Endothelial cell of umbilical vein (primary cell): ENCODE measurements around the gene TMCC2. TPM values are rescaled to one million over a fixed set of nuclear protein-coding genes. Genes with fewer than 3 reads are reported as not detected.

Source experiments
- BruUV-seq: library from RNA; stranded (reverse); fragments of 400-500 nt; replicated peaks from 2 replicates; lab custom pipeline; 2021; lab: Mats Ljungman, UMichigan
- CTCF ChIA-PET: fragments of 300-600, 350-600 bp; sonication (Branson Sonifier 250); formaldehyde crosslinking; loops from one replicate; lab custom pipeline; 2021; ENCODE audit warnings: antibody characterized with exemption, inconsistent platforms; lab: Charles Lee
- POLR2A ChIA-PET: fragments of 300-600, 350-600 bp; sonication (Branson Sonifier 250); formaldehyde crosslinking; loops from one replicate; lab custom pipeline; 2021; ENCODE audit warnings: antibody characterized with exemption, inconsistent platforms; lab: Charles Lee
- DNase-seq: peaks from one replicate; pipeline ENCODE4 v3.0.0-alpha.2; 2011; ENCODE audit warnings: low read depth, low spot score
- FAIRE-seq: peaks from 2 replicates; lab custom pipeline; 2011; peaks lifted over from hg19 to GRCh38; lab: Jason Lieb, UNC
- H2AFZ ChIP-seq: 2 replicates; pipeline ENCODE4 v1.6.0; 2012; ENCODE audit warnings: low read depth, low read length, control low read depth, inconsistent platforms
- H3K27ac ChIP-seq: 2 replicates; pipeline ENCODE4 v1.5.1; 2011; ENCODE audit warnings: low read depth, mild to moderate bottlenecking, control low read depth, low read length, moderate library complexity; ENCODE audit not compliant: insufficient read depth
- H3K27me3 ChIP-seq, 2 experiments: 2 replicates each; pipeline versions ENCODE4 v1.6.0 to v1.6.1; 2011; ENCODE audit warnings: low read length in 2 of 2, mixed read lengths in 1 of 2; ENCODE audit not compliant: control insufficient read depth in 2 of 2, insufficient read depth in 2 of 2
- H3K36me3 ChIP-seq, 2 experiments: 2 replicates in 1 of 2; 3 replicates in 1 of 2; pipeline ENCODE4 v1.5.1; 2011; ENCODE audit warnings: low read length in 2 of 2, mild to moderate bottlenecking in 1 of 2, moderate library complexity in 1 of 2; ENCODE audit not compliant: control insufficient read depth in 2 of 2, insufficient read depth in 2 of 2; ENCODE audit errors: extremely low read depth in 1 of 2
- H3K4me1 ChIP-seq: 3 replicates; pipeline ENCODE4 v1.5.1; 2011; ENCODE audit warnings: mild to moderate bottlenecking, low read length; ENCODE audit not compliant: control insufficient read depth, insufficient read depth; ENCODE audit errors: extremely low read depth
- H3K4me2 ChIP-seq: 2 replicates; pipeline ENCODE4 v1.6.1; 2011; ENCODE audit warnings: low read length, control low read depth, mixed read lengths; ENCODE audit not compliant: insufficient read depth
- H3K4me3 ChIP-seq, 3 experiments: fragments of 200-600 bp in 1 of 3; sonication (generic), shearing (Covaris generic) in 1 of 3; replicated peaks in 1 of 3; 2 replicates each; pipeline ENCODE4 v1.5.1; 2011 to 2016; ENCODE audit warnings: control low read depth in 3 of 3, low read length in 3 of 3, mild to moderate bottlenecking in 2 of 3, inconsistent platforms in 1 of 3, low read depth in 1 of 3, moderate library complexity in 1 of 3; ENCODE audit not compliant: insufficient read depth in 1 of 3
- H3K79me2 ChIP-seq: 2 replicates; pipeline ENCODE4 v1.6.0; 2012; ENCODE audit warnings: low read length, inconsistent platforms; ENCODE audit not compliant: control insufficient read depth, insufficient read depth
- H3K9ac ChIP-seq: replicated peaks from 2 replicates; pipeline ENCODE3; 2011; ENCODE audit warnings: low read length, control low read depth; ENCODE audit not compliant: insufficient read depth; ENCODE audit errors: extremely low read depth
- H3K9me1 ChIP-seq: replicated peaks from 3 replicates; pipeline ENCODE4 v1.6.0; 2011; ENCODE audit warnings: mild to moderate bottlenecking, low read length; ENCODE audit not compliant: control insufficient read depth, insufficient read depth; ENCODE audit errors: extremely low read depth
- H3K9me3 ChIP-seq: replicated peaks from 2 replicates; pipeline ENCODE4 v1.5.1; 2012; ENCODE audit warnings: low read length, inconsistent platforms; ENCODE audit not compliant: control insufficient read depth, insufficient read depth
- H4K20me1 ChIP-seq: replicated peaks from 2 replicates; pipeline ENCODE3; 2011; ENCODE audit warnings: mild to moderate bottlenecking, low read length; ENCODE audit not compliant: control insufficient read depth, insufficient read depth; ENCODE audit errors: extremely low read depth
- EZH2 ChIP-seq: IDR thresholded peaks from 2 replicates; pipeline ENCODE4 v1.6.1; 2012; ENCODE audit warnings: borderline replicate concordance, low read depth, mild to moderate bottlenecking, moderate library complexity, low read length, inconsistent platforms; ENCODE audit not compliant: severe bottlenecking
- FOS ChIP-seq: IDR thresholded peaks from 2 replicates; pipeline ENCODE4 v1.6.1; 2011; ENCODE audit warnings: mild to moderate bottlenecking, low read length, moderate library complexity, borderline replicate concordance; ENCODE audit not compliant: insufficient read depth
- GATA2 ChIP-seq: IDR thresholded peaks from 2 replicates; pipeline ENCODE4 v1.7.0; 2011; ENCODE audit warnings: low read depth, mild to moderate bottlenecking, moderate library complexity, mixed read lengths, low read length; ENCODE audit not compliant: insufficient read length, insufficient read depth
- JUN ChIP-seq: IDR thresholded peaks from 2 replicates; pipeline ENCODE4 v1.6.1; 2011; ENCODE audit warnings: borderline replicate concordance, low read depth; ENCODE audit not compliant: insufficient read length, insufficient read depth
- MYC ChIP-seq: IDR thresholded peaks from one replicate; pipeline ENCODE4 v1.6.1; 2011; ENCODE audit warnings: mild to moderate bottlenecking, low read depth, low read length
- POLR2A ChIP-seq: IDR thresholded peaks from 2 replicates; pipeline ENCODE4 v1.6.1; 2012; ENCODE audit warnings: low read depth, mild to moderate bottlenecking, control low read depth, low read length
- POLR2AphosphoS5 ChIP-seq: IDR thresholded peaks from 2 replicates; pipeline ENCODE4 v1.6.1; 2012; ENCODE audit warnings: low read depth, mild to moderate bottlenecking, control low read depth, low read length, moderate library complexity; ENCODE audit not compliant: insufficient read depth
- dilution Hi-C: fragments of 300-500 bp; cut with MboI; formaldehyde crosslinking; loops from one replicate; pipeline ENCODE4 v1.15.0; 2019; ENCODE audit warnings: low sequenced_read_pairs; ENCODE audit not compliant: extremely low pct_ligation_motif_present
- intact Hi-C: fragments of 100-400 bp; cut with micrococcal nuclease; formaldehyde crosslinking; loops from one replicate; pipeline ENCODE4 v1.10.0; 2022
- polyA plus RNA-seq, 4 experiments: library from polyadenylated mRNA; depleted of rRNA in 3 of 4; stranded (reverse) in 3 of 4; unstranded in 1 of 4; fragments of >200 nt; gene quantifications; 2 replicates each; pipeline versions ENCODE4 v1.2.1 to v1.2.3, GENCODE V29; 2011 to 2012; ENCODE audit warnings: missing spikeins in 1 of 4
- total RNA-seq: library from RNA; stranded (reverse); gene quantifications from 2 replicates; pipeline ENCODE4 v1.2.3, GENCODE V29; 2021
- TF ChIP-seq, protein P1 (sequence below), 2 donors: IDR thresholded peaks; 1 replicate in 1 of 2; 2 replicates in 1 of 2; pipeline ENCODE4 v1.5.1; 2011; ENCODE audit warnings: low read length in 2 of 2, mild to moderate bottlenecking in 2 of 2, moderate library complexity in 2 of 2, control low read depth in 1 of 2, inconsistent platforms in 1 of 2, low read depth in 1 of 2; ENCODE audit not compliant: insufficient read depth in 1 of 2; ENCODE audit errors: extremely low read depth in 1 of 2
- TF ChIP-seq, protein P2 (sequence below): IDR thresholded peaks from 2 replicates; pipeline ENCODE4 v1.6.1; 2011; ENCODE audit not compliant: insufficient read depth, insufficient read length

The TMCC2 gene
- total and polyA plus RNA-seq, 2 donors (not counting 3 experiments of a cell fraction or from before 2014, with no cell fraction given) = 2.0 to 2.1 TPM

DNA sequence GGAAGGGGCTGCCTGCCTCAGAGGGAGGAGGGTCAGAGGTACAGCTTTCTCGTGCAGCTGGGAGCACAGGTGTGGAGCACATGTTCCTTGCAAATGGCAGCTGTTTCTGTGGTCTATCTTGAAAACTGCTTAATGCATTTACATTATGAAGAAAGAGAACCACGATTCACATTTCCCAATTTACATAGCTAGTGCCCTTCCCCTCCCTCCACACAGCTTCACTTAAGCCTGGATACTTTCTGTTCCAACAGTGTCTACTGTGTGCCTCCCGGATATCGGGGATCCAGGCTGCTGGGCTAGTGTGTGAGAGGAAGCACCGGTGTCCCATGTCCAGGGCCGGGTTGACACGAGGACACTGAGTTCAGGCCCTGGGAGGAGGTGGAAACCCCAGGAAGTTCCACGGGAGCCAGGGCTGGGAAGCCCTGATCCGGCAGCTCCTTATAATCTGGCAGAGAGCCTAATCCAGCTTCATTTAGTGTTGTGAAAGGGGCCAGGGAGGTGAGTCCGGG, 31.6 kb downstream of the TMCC2 start:
- no peaks in the 10 kb centered on the region for H3K36me3 ChIP-seq
- intact Hi-C loops = no loop called here
- H3K4me1 ChIP-seq = peaks cover 18% of the 10 kb centered on the region
- BruUV-seq = no TSS peak
- H3K27me3 ChIP-seq = no peaks in the 10 kb centered on the region
- no peaks in the 10 kb centered on the region for H4K20me1 ChIP-seq
- dilution Hi-C loops = no loop called here
- no peaks in the 10 kb centered on the region for H3K9me3 ChIP-seq
- H3K27ac ChIP-seq = no peak overlapping the region
- no peak overlapping the region for H3K4me2 ChIP-seq
- ChIA-PET POLR2A (no interaction called here), CTCF (interaction anchor here (0.9 to 7.2 kb wide), 10 partner anchors 11 to 467 kb away, joined by 3 to 113 read pairs (median 6); no protein-coding TSS in a partner anchor)
- no peak overlapping the region for H3K4me3 ChIP-seq
- no peak overlapping the region for H3K9ac ChIP-seq
- H3K79me2 ChIP-seq = no peaks in the 10 kb centered on the region
- no peak for FAIRE-seq
- no peak overlapping the region for H2AFZ ChIP-seq
- no peak for DNase-seq
- no peaks in the 10 kb centered on the region for H3K9me1 ChIP-seq
- TF ChIP-seq FOS = no peak
- no peak for TF ChIP-seq JUN

DNA sequence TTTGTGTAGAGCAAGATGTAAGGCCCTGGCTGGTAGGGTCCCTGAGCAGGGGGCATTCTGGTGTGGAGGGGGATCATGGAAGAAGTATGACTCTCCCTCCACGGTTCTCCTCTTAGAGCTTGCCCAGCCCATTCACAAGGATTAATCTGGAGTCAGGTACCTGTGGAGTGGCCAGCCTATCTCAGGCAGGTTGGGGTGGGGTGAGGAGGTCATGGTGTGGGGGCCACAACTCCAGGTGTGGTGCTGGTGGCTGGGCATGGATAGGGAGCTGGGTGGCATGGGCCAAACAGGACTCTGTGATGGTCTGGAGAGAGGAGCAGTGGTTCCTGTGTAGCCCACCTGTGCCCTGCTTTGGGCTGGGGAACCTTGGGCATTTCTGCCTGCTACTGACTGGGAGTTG, 32.3 kb downstream of the TMCC2 start:
- BruUV-seq = no TSS peak
- Histone ChIP-seq H3K27ac (no peak overlapping the region), H3K4me2 (no peak overlapping the region), H4K20me1 (no peaks in the 10 kb centered on the region), H3K9me3 (no peaks in the 10 kb centered on the region), H3K9ac (no peak overlapping the region), H3K36me3 (no peaks in the 10 kb centered on the region), H3K9me1 (no peaks in the 10 kb centered on the region), H3K27me3 (no peaks in the 10 kb centered on the region), H3K4me1 (peaks cover 18% of the 10 kb centered on the region), H2AFZ (no peak overlapping the region), H3K79me2 (no peaks in the 10 kb centered on the region), H3K4me3 (no peak overlapping the region)
- intact Hi-C loops (no loop called here), dilution Hi-C loops (no loop called here)
- FAIRE-seq (no peak), DNase-seq (no peak)
- POLR2A ChIA-PET = no interaction called here
- TF ChIP-seq POLR2A = no peak
- no peak for TF ChIP-seq JUN
- TF ChIP-seq, protein P1, sequence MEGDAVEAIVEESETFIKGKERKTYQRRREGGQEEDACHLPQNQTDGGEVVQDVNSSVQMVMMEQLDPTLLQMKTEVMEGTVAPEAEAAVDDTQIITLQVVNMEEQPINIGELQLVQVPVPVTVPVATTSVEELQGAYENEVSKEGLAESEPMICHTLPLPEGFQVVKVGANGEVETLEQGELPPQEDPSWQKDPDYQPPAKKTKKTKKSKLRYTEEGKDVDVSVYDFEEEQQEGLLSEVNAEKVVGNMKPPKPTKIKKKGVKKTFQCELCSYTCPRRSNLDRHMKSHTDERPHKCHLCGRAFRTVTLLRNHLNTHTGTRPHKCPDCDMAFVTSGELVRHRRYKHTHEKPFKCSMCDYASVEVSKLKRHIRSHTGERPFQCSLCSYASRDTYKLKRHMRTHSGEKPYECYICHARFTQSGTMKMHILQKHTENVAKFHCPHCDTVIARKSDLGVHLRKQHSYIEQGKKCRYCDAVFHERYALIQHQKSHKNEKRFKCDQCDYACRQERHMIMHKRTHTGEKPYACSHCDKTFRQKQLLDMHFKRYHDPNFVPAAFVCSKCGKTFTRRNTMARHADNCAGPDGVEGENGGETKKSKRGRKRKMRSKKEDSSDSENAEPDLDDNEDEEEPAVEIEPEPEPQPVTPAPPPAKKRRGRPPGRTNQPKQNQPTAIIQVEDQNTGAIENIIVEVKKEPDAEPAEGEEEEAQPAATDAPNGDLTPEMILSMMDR (IDR thresholded peaks at IDR 0.05; ENCODE audit: extremely low read depth in 1 of 2, insufficient read depth in 1 of 2, low read depth in 1 of 2, low read length in 2 of 2) = no peak
- TF ChIP-seq MYC = no peak
- TF ChIP-seq POLR2AphosphoS5 = no peak
- no peak for TF ChIP-seq EZH2
- TF ChIP-seq, protein P2, sequence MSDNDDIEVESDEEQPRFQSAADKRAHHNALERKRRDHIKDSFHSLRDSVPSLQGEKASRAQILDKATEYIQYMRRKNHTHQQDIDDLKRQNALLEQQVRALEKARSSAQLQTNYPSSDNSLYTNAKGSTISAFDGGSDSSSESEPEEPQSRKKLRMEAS = no peak
- TF ChIP-seq FOS = no peak
- no peak for TF ChIP-seq GATA2
- CTCF ChIA-PET = interaction anchor here (1.0 to 7.2 kb wide), 11 partner anchors 11 to 285 kb away, joined by 3 to 113 read pairs (median 5); no protein-coding TSS in a partner anchor
